Common myeloid progenitor, CD34-positive (primary cell): ENCODE measurements around the gene ZNF524.

Experiments used
- CTCF ChIA-PET: fragments of 350-600 bp; sonication (Branson Sonifier 250); formaldehyde crosslinking; loops from one replicate; lab custom pipeline; 2021; ENCODE audit warnings: antibody characterized with exemption; lab: Charles Lee
- POLR2A ChIA-PET: fragments of 350-600 bp; sonication (Branson Sonifier 250); formaldehyde crosslinking; loops from one replicate; lab custom pipeline; 2021; ENCODE audit warnings: antibody characterized with exemption; lab: Charles Lee
- DNase-seq, 3 donors: peaks; one replicate each; pipeline versions ENCODE4 v3.0.0 to v3.0.0-alpha.2; 2013
- H3K27ac ChIP-seq, 2 experiments: 1 replicate in 1 of 2; 2 replicates in 1 of 2; pipeline ENCODE4 v1.7.0; 2013; ENCODE audit warnings: inconsistent platforms in 2 of 2, low read length in 2 of 2, mild to moderate bottlenecking in 2 of 2, low read depth in 1 of 2, moderate library complexity in 1 of 2; ENCODE audit not compliant: severe bottlenecking in 2 of 2, insufficient read depth in 1 of 2, poor library complexity in 1 of 2
- H3K27me3 ChIP-seq, 5 experiments: replicated peaks in 2 of 5; 1 replicate in 3 of 5; 2 replicates in 2 of 5; pipeline versions ENCODE4 v1.6.1 to v1.7.0; 2013; ENCODE audit warnings: low read length in 4 of 5, mild to moderate bottlenecking in 2 of 5, moderate library complexity in 2 of 5, inconsistent platforms in 1 of 5; ENCODE audit not compliant: insufficient read depth in 5 of 5, control insufficient read depth in 4 of 5
- H3K36me3 ChIP-seq, 4 experiments: 1 replicate in 2 of 4; 2 replicates in 2 of 4; pipeline versions ENCODE4 v1.6.1 to v1.7.0; 2013; ENCODE audit warnings: low read length in 3 of 4, control low read depth in 1 of 4, mild to moderate bottlenecking in 1 of 4; ENCODE audit not compliant: control insufficient read depth in 4 of 4, insufficient read depth in 4 of 4
- H3K4me1 ChIP-seq, 4 experiments: 1 replicate in 3 of 4; 2 replicates in 1 of 4; pipeline versions ENCODE4 v1.6.1 to v1.7.1; 2013; ENCODE audit warnings: low read length in 3 of 4, mild to moderate bottlenecking in 3 of 4, control low read depth in 1 of 4, inconsistent platforms in 1 of 4, moderate library complexity in 1 of 4; ENCODE audit not compliant: control insufficient read depth in 4 of 4, insufficient read depth in 4 of 4; ENCODE audit errors: control extremely low read depth in 1 of 4
- H3K4me3 ChIP-seq, 7 experiments: 1 replicate in 4 of 7; 2 replicates in 3 of 7; pipeline versions ENCODE4 v1.5.1 to v1.7.0; 2013; ENCODE audit warnings: mild to moderate bottlenecking in 7 of 7, low read length in 6 of 7, moderate library complexity in 6 of 7, inconsistent platforms in 2 of 7, low read depth in 2 of 7, control low read depth in 1 of 7; ENCODE audit not compliant: insufficient read depth in 4 of 7, control insufficient read depth in 1 of 7; ENCODE audit errors: extremely low read depth in 1 of 7
- H3K9me3 ChIP-seq, 5 experiments: 1 replicate in 4 of 5; 2 replicates in 1 of 5; pipeline versions ENCODE4 v1.6.1 to v1.7.1; 2013; ENCODE audit warnings: low read length in 4 of 5, mild to moderate bottlenecking in 2 of 5, inconsistent platforms in 1 of 5, low read depth in 1 of 5, moderate library complexity in 1 of 5; ENCODE audit not compliant: control insufficient read depth in 4 of 5, insufficient read depth in 2 of 5; ENCODE audit errors: control extremely low read depth in 1 of 5
- WGBS: methylation state at CpG from one replicate; pipeline ENCODE4 v1.1.5; 2013; ENCODE audit not compliant: insufficient coverage; 5-methylcytosine and 5-hydroxymethylcytosine counted together

Gene ZNF524

DNA sequence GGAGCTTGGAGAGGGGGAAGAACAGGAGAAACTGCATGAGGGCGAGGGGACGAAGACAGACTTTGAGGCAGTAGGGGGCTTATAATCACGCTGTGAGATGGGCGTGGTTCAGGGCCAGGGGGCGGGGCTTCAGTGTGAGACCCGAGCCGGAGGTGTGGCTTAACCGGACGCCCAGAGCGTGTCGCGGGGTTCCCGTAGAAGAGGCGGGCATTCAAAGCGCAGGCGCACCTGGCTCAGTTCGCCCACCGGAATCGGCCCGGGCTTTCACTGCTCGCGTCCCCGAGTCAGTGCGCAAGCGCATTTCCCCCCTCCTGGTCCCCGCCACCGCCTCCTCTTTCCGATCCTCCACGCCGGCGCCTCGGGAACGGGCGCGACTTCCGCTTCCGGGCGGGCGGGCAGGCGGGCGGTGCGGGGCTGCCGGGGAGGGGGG lies 5.1 kb downstream of the ZNF524 start:
- Histone ChIP-seq H3K4me3 (peak overlapping the region; percentile 43 to 95 (median 78)), H3K27ac (peak overlapping the region; percentile 55 to 87), H3K4me1 (peaks cover 0 to 38% (median 32%) of the 10 kb centered on the region in 4 experiments), H3K36me3 (peaks cover 0 to 19% (median 8%) of the 10 kb centered on the region in 4 experiments), H3K9me3 (peaks cover 0 to 3% (median 0%) of the 10 kb centered on the region in 5 experiments), H3K27me3 (no peaks in the 10 kb centered on the region)
- CTCF ChIA-PET, result interaction anchor here (1.0 to 4.3 kb wide), 15 partner anchors 14 to 101 kb away, joined by 3 to 32 read pairs (median 6); partner anchors contain the start of genes ZNF579 and ZNF784
- WGBS, result 0% methylated on average over 26 of the region's 43 CpGs
- DNase-seq, result peak; percentile 95 to 97 (median 97)
- POLR2A ChIA-PET, result interaction anchor here (0.8 kb wide), 1 partner anchor 79 kb away, joined by 3 read pairs; no protein-coding TSS in a partner anchor

DNA sequence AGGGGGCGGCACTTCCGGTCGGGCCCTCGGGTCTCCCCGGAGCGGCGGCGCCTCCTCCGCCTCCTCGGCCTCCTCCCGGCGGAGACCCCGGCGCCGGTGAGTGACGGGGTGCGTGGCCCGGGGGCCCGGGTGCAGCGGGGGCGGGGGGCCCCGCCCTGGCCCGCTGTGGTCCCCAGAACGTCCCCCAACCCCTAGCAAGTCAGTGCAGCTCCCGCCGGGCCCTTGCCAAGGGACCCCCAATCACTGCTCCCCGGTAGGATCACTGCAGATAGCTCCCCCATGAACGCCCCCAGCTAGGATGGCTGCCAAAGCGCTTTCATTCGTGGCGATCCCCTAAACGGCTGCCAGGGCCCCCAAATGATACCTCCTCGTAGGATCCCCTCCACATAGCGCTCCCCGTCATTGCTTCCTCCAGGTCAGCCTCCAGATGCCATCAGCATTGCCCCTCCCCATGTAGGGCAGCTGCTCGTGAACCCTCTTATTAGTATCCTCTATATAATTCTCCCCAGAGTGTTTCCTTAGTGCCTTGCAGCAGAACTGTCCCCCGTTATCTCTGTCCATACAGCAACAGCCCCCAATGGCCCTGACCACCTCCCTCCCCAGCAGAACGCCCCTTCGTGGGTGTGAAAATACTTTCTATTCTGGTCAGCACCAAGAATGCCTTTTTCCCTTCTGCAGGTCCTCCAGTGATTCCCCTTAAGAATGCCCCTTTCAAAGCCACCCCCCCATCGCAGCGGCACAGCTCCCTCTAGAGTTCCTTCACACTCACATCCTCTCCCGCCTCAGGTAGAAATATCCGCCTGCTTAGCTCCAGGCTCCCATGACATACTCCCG lies 5.8 kb downstream of the ZNF524 start, which contains the start of gene ZNF865:
ZNF865 (plus strand) TSS at position 11 of the 834 bp plus-strand sequence. CDS start 7,972 bp downstream, outside the sequence.
- Histone ChIP-seq H3K27ac (peak within 1 kb of the TSS; percentile 64 to 87), H3K36me3 (peaks cover 0 to 23% (median 8%) of the 10 kb centered on the region in 4 experiments), H3K4me3 (peak within 1 kb of the TSS; percentile 43 to 95 (median 81)), H3K9me3 (peaks cover 0 to 3% (median 0%) of the 10 kb centered on the region in 5 experiments), H3K4me1 (peaks cover 0 to 36% (median 29%) of the 10 kb centered on the region in 4 experiments), H3K27me3 (no peaks in the 10 kb centered on the region)
- ChIA-PET CTCF (interaction anchor here (0.5 to 4.3 kb wide), 19 partner anchors 13 to 462 kb away, joined by 3 to 32 read pairs (median 5); partner anchors contain the start of genes ZNF579 and ZNF784), POLR2A (interaction anchor here (0.6 to 0.8 kb wide), 3 partner anchors 24 to 91 kb away, joined by 3 to 7 read pairs (median 3); no protein-coding TSS in a partner anchor)
- under 1% methylated on average over 29 of the region's 44 CpGs for WGBS
- DNase-seq, result peak; percentile 83 to 84 (median 83)

DNA sequence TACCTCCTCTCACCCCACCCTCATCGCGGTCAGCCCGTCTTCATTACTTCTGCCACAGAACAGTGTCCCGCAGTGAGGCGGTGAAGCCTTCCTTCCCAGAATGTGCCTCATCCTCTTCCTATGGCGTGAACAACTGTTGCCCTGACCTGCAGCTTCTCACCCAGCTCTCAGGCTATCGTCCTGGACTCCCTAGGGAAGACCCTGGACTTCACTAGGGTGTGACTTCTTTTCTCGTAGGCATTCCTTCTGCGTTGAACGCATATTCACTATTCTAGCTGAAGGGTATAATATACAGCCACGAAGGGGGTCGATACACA lies 6.3 kb downstream of the ZNF524 start:
- Histone ChIP-seq H3K4me1 (peaks cover 0 to 30% (median 24%) of the 10 kb centered on the region in 4 experiments), H3K9me3 (peaks cover 0 to 3% (median 0%) of the 10 kb centered on the region in 5 experiments), H3K4me3 (peak overlapping the region; percentile 35 to 95 (median 81)), H3K27ac (peak overlapping the region in 1 of 2 experiments; percentile 87), H3K27me3 (no peaks in the 10 kb centered on the region), H3K36me3 (peaks cover 0 to 29% (median 8%) of the 10 kb centered on the region in 4 experiments)
- WGBS, result 32% methylated on average over 12 of the region's 12 CpGs
- no peak for DNase-seq
- POLR2A ChIA-PET, result interaction anchor here (0.6 to 0.7 kb wide), 2 partner anchors 23 to 92 kb away, joined by 3 to 7 read pairs; no protein-coding TSS in a partner anchor
- CTCF ChIA-PET, result interaction anchor here (0.5 to 4.3 kb wide), 17 partner anchors 13 to 463 kb away, joined by 3 to 32 read pairs (median 5); partner anchors contain the start of genes ZNF579 and ZNF784

DNA sequence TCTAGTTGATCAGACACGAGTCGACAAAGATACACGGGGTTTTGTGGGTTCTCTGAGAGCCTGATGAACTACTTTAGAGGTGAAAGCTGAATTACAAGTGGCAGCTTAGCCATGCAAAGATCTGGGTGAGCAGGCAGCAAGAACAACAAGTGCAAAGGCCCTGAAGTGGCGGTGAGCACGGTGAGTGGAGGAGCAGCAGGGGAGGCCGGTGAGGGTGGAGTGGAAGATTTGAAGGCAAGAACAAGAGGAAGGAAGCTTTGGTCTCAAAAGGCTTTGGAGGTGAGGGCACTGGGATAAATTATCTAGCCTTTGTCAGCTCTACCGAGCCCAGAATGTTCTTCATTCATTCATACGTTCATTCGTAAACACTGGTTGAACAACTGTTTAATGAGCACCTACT lies 6.7 kb downstream of the ZNF524 start:
- CTCF ChIA-PET, result interaction anchor here (0.5 to 4.3 kb wide), 16 partner anchors 12 to 463 kb away, joined by 3 to 32 read pairs (median 5); partner anchors contain the start of genes ZNF579 and ZNF784
- H3K27me3 ChIP-seq, result no peaks in the 10 kb centered on the region
- 65% methylated on average over 9 of the region's 9 CpGs for WGBS
- POLR2A ChIA-PET, result interaction anchor here (0.7 kb wide), 1 partner anchor 23 kb away, joined by 7 read pairs; no protein-coding TSS in a partner anchor
- peak overlapping the region in 1 of 2 experiments; percentile 87 for H3K27ac ChIP-seq
- H3K4me3 ChIP-seq, result peak overlapping the region in 3 of 7 experiments; percentile 81 to 95 (median 95)
- H3K36me3 ChIP-seq, result peaks cover 0 to 31% (median 8%) of the 10 kb centered on the region in 4 experiments
- peaks cover 0 to 29% (median 24%) of the 10 kb centered on the region in 4 experiments for H3K4me1 ChIP-seq
- DNase-seq, result no peak
- peaks cover 0 to 3% (median 0%) of the 10 kb centered on the region in 5 experiments for H3K9me3 ChIP-seq

DNA sequence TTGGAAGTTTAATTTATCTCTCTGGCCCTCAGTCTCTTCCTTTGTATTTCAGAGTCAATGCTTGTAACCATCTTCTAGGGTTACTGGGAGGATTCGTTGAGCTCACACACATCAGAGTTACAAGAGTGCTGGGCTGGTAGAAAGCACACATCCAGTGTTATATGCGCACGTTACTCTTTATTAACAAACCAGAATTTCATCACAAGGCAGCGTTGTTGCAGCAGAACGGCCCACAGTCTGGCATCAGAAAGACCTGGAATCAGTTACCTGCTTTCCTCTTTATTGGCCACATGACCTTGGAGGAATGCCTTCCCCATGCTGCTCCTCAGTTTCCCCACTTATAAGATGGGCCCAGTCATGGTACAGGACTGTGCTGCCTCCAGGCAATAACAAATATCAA lies 9.2 kb downstream of the ZNF524 start:
- Histone ChIP-seq H3K27me3 (no peaks in the 10 kb centered on the region), H3K9me3 (peaks cover 0 to 3% (median 0%) of the 10 kb centered on the region in 5 experiments), H3K4me1 (peaks cover 0 to 21% (median 18%) of the 10 kb centered on the region in 4 experiments), H3K4me3 (no peak overlapping the region), H3K27ac (no peak overlapping the region), H3K36me3 (peaks cover 0 to 37% (median 11%) of the 10 kb centered on the region in 4 experiments)
- 100% methylated on average over 4 of the region's 5 CpGs for WGBS
- POLR2A ChIA-PET, result no interaction called here
- no peak for DNase-seq
- CTCF ChIA-PET, result interaction anchor here (2.5 to 3.6 kb wide), 2 partner anchors 11 to 22 kb away, joined by 10 to 15 read pairs; no protein-coding TSS in a partner anchor

DNA sequence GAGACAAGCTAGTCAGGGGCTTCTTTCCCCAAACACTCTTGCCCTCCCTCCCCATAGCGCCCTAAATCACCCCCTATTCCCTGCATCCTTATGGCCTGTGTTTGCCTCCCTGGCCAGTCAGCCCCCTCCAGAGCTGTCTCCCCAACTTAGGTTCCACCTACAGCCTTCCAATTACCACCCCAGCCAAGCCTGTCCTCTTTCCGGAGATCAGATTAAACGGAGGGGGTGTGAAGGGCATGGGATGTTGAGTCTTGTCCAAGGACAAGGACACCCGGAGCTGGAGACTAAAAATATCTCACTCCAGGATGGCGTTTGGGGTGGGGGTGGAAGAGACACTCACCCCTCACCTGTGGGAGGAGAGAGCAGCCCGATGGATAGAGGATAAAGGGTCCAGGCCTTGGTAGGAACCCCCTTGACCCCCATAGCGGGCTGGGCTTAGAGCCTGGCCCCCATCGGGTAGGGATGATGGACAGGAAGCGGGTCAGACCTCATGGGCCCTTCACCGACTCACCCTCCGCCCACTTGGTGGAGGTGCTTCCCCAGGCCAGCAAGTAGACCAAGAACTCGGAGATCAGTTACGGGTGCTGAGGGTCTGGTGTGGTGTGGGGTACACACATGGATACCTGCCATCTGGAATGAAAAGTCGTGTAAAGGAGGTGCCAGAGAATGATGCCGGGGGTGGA lies 11.4 kb downstream of the ZNF524 start:
- Histone ChIP-seq H3K27me3 (no peaks in the 10 kb centered on the region), H3K4me3 (no peak overlapping the region), H3K9me3 (peaks cover 0 to 3% (median 0%) of the 10 kb centered on the region in 5 experiments), H3K27ac (no peak overlapping the region), H3K36me3 (peaks cover under 1 to 54% (median 22%) of the 10 kb centered on the region in 4 experiments), H3K4me1 (peaks cover 0 to 8% (median 5%) of the 10 kb centered on the region in 4 experiments)
- POLR2A ChIA-PET, result interaction anchor here (0.5 to 1.0 kb wide), 2 partner anchors 9 to 355 kb away, joined by 3 read pairs; no protein-coding TSS in a partner anchor
- DNase-seq, result no peak
- CTCF ChIA-PET, result interaction anchor here (0.9 to 3.6 kb wide), 5 partner anchors 8 to 108 kb away, joined by 4 to 15 read pairs (median 7); no protein-coding TSS in a partner anchor
- WGBS, result 94% methylated on average over 11 of the region's 15 CpGs
